ENCODE results near the gene PER1. TPM values are rescaled to one million over a fixed set of nuclear protein-coding genes. Genes with fewer than 3 reads are reported as not detected.

The PER1 gene
- total and polyA plus RNA-seq, 2 of the 13 experiments (the other 11 are each of a cell fraction or from before 2014, with no cell fraction given) = 2.6 to 3.6 TPM

GRCh38 chr17:8146381-8147140 is 5.6 kb downstream of the PER1 start:
- Histone ChIP-seq H3K9ac (ENCODE audit: insufficient read depth, low read depth, low read length) (no peak overlapping the region), H3K4me2 (ENCODE audit: low read depth, low read length) (no peak overlapping the region), H3K4me1 (ENCODE audit: insufficient read depth, low read length) (0 out of 2 replicates have a peak, but pooled peaks cover 4% of the 10 kb centered on the region), H2AFZ (ENCODE audit: low read length) (no peak overlapping the region), H4K20me1 (ENCODE audit: insufficient read depth, low read length) (0 out of 2 replicates have a peak, but pooled peaks cover 3% of the 10 kb centered on the region), H3K9me3 (ENCODE audit: low read length) (no peaks in the 10 kb centered on the region), H3K4me3 (replicated peaks in 1 of 3; ENCODE audit: insufficient read depth in 1 of 3, low read depth in 2 of 3, low read length in 3 of 3) (no peak overlapping the region), H3K79me2 (ENCODE audit: insufficient read depth, low read length) (no peaks in the 10 kb centered on the region), H3K27me3 (ENCODE audit: control insufficient read depth in 1 of 2, insufficient read depth in 2 of 2, low read length in 2 of 2) (no peaks in the 10 kb centered on the region), H3K36me3 (replicated peaks in 1 of 2; ENCODE audit: control insufficient read depth in 1 of 2, insufficient read depth in 2 of 2, low read length in 2 of 2) (peaks cover 16 to 45% of the 10 kb centered on the region in 2 experiments; a peak in 4 of 5 replicates), H3K27ac (ENCODE audit: extremely low read length, insufficient read depth, low read length) (no peak overlapping the region)
- ChIA-PET CTCF (ENCODE audit: low intra/inter-chr PET ratio, low total read pairs) (no interaction called here), POLR2A (interaction anchor here (1.8 kb wide), 1 partner anchor 26 kb away, joined by 4 read pairs; no protein-coding TSS in a partner anchor)
- FAIRE-seq = no peak
- WGBS (ENCODE audit: low lambda C conversion rate) = 91% methylated on average over 14 of the region's 14 CpGs
- in situ Hi-C loops (cut with HindIII; ENCODE audit: extremely low pct_ligation_motif_present, low pct_unique_long_range_greater_than_20kb) (no loop called here), intact Hi-C loops (cut with micrococcal nuclease; ENCODE audit: unreplicated experiment) (loop anchor here (5.0 kb wide), 1 partner anchor 476 kb away; no protein-coding TSS in a partner anchor)
- no peak for TF ChIP-seq ESRRA (CRISPR knock-in tag; IDR thresholded peaks at IDR 0.05; ENCODE audit: low read depth)
- TF ChIP-seq HIC2 (CRISPR knock-in tag; IDR thresholded peaks at IDR 0.05; ENCODE audit: low read depth) = no peak
- TF ChIP-seq ATAD3A (CRISPR knock-in tag; IDR thresholded peaks at IDR 0.05) = no peak
- no peak for TF ChIP-seq CBX5 (CRISPR knock-in tag; IDR thresholded peaks at IDR 0.05; ENCODE audit: borderline replicate concordance)
- TF ChIP-seq ZMYM2 (CRISPR knock-in tag; IDR thresholded peaks at IDR 0.05) = no peak
- no peak for TF ChIP-seq TBP (CRISPR knock-in tag; IDR thresholded peaks at IDR 0.05)
- no peak for TF ChIP-seq ZNF263 (CRISPR knock-in tag; IDR thresholded peaks at IDR 0.05)
- no peak for TF ChIP-seq MXD4 (CRISPR knock-in tag; IDR thresholded peaks at IDR 0.05)
- TF ChIP-seq PHB2 (IDR thresholded peaks at IDR 0.05; ENCODE audit: partially characterized antibody) = no peak
- no peak for TF ChIP-seq ZBTB44 (CRISPR knock-in tag; IDR thresholded peaks at IDR 0.05)
- no peak for TF ChIP-seq ARHGAP35 (CRISPR knock-in tag; IDR thresholded peaks at IDR 0.05; ENCODE audit: borderline replicate concordance)
- no peak for TF ChIP-seq ZBTB42 (CRISPR knock-in tag; IDR thresholded peaks at IDR 0.05)
- TF ChIP-seq NFAT5 (CRISPR knock-in tag; IDR thresholded peaks at IDR 0.05) = no peak
- TF ChIP-seq, protein P1, sequence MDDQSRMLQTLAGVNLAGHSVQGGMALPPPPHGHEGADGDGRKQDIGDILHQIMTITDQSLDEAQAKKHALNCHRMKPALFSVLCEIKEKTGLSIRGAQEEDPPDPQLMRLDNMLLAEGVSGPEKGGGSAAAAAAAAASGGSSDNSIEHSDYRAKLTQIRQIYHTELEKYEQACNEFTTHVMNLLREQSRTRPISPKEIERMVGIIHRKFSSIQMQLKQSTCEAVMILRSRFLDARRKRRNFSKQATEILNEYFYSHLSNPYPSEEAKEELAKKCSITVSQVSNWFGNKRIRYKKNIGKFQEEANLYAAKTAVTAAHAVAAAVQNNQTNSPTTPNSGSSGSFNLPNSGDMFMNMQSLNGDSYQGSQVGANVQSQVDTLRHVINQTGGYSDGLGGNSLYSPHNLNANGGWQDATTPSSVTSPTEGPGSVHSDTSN (CRISPR knock-in tag; IDR thresholded peaks at IDR 0.05; ENCODE audit: borderline replicate concordance) = no peak
- no peak for ATAC-seq
- BruUV-seq (replicated peaks) = no TSS peak
- DNase-seq (ENCODE audit: low spot score) = no peak

Data from HepG2 (cell line).